Keratinocyte (primary cell): ENCODE data around the gene GDF11. TPM values are rescaled to one million over a fixed set of nuclear protein-coding genes. Genes with fewer than 3 reads are reported as not detected.
A peak's percentile ranks its signal among the peaks of the same experiment; 100 is the strongest.

Experiments
- DNase-seq: peaks from one replicate; pipeline ENCODE4 v3.0.0-alpha.2; 2011; ENCODE audit warnings: low read depth, missing footprints, low spot score
- FAIRE-seq: peaks from 2 replicates; lab custom pipeline; 2011; peaks lifted over from hg19 to GRCh38; lab: Jason Lieb, UNC
- H2AFZ ChIP-seq: 2 replicates; pipeline ENCODE4 v1.6.0; 2012; ENCODE audit warnings: low read length, control low read depth, inconsistent platforms; ENCODE audit not compliant: control insufficient read depth
- H3K27ac ChIP-seq: 2 replicates; pipeline ENCODE4 v1.5.1; 2011; ENCODE audit warnings: low read length; ENCODE audit not compliant: control insufficient read depth, insufficient read depth
- H3K27me3 ChIP-seq: 3 replicates; pipeline ENCODE4 v1.6.0; 2011; ENCODE audit warnings: low read length; ENCODE audit not compliant: control insufficient read depth, insufficient read depth; ENCODE audit errors: extremely low read depth
- H3K36me3 ChIP-seq, 2 experiments: 2 replicates in 1 of 2; 3 replicates in 1 of 2; pipeline ENCODE4 v1.5.1; 2011; ENCODE audit warnings: low read length in 2 of 2, mild to moderate bottlenecking in 1 of 2; ENCODE audit not compliant: control insufficient read depth in 2 of 2, insufficient read depth in 2 of 2; ENCODE audit errors: extremely low read depth in 1 of 2
- H3K4me1 ChIP-seq: 3 replicates; pipeline ENCODE4 v1.5.1; 2011; ENCODE audit warnings: low read length; ENCODE audit not compliant: control insufficient read depth, insufficient read depth; ENCODE audit errors: extremely low read depth
- H3K4me2 ChIP-seq: 3 replicates; pipeline ENCODE4 v1.6.0; 2011; ENCODE audit warnings: low read depth, low read length; ENCODE audit not compliant: control insufficient read depth, insufficient read depth; ENCODE audit errors: extremely low read depth
- H3K4me3 ChIP-seq, 3 experiments: fragments of 200-600 bp in 1 of 3; sonication (generic) in 1 of 3; 2 replicates in 2 of 3; 3 replicates in 1 of 3; pipeline ENCODE4 v1.5.1; 2011 to 2016; ENCODE audit warnings: low read length in 3 of 3, mild to moderate bottlenecking in 3 of 3, control low read depth in 2 of 3, inconsistent platforms in 1 of 3, low read depth in 1 of 3, mixed read lengths in 1 of 3, mixed run types in 1 of 3, moderate library complexity in 1 of 3; ENCODE audit not compliant: control insufficient read depth in 2 of 3, insufficient read depth in 2 of 3; ENCODE audit errors: extremely low read depth in 1 of 3
- H3K79me2 ChIP-seq: 2 replicates; pipeline ENCODE4 v1.6.0; 2012; ENCODE audit warnings: low read length; ENCODE audit not compliant: control insufficient read depth, insufficient read depth
- H3K9ac ChIP-seq: 3 replicates; pipeline ENCODE4 v1.6.0; 2011; ENCODE audit warnings: low read length; ENCODE audit not compliant: control insufficient read depth, insufficient read depth; ENCODE audit errors: extremely low read depth
- H3K9me1 ChIP-seq: 3 replicates; pipeline ENCODE4 v1.6.0; 2011; ENCODE audit warnings: low read length; ENCODE audit not compliant: control insufficient read depth, insufficient read depth; ENCODE audit errors: extremely low read depth
- H3K9me3 ChIP-seq: 2 replicates; pipeline ENCODE4 v1.5.1; 2012; ENCODE audit warnings: low read depth, low read length; ENCODE audit not compliant: control insufficient read depth
- H4K20me1 ChIP-seq: 3 replicates; pipeline ENCODE4 v1.6.0; 2011; ENCODE audit warnings: low read length; ENCODE audit not compliant: control insufficient read depth, insufficient read depth; ENCODE audit errors: extremely low read depth
- EZH2 ChIP-seq: IDR thresholded peaks from one replicate; pipeline ENCODE4 v1.6.1; 2012; ENCODE audit warnings: inconsistent platforms, mild to moderate bottlenecking, low read length, moderate library complexity
- dilution Hi-C: fragments of 300-500 bp; cut with MboI; formaldehyde crosslinking; loops from one replicate; pipeline ENCODE4 v1.7.0; 2020; ENCODE audit warnings: low sequenced_read_pairs; ENCODE audit not compliant: extremely low pct_ligation_motif_present
- polyA plus RNA-seq, 5 experiments: library from polyadenylated mRNA; depleted of rRNA in 3 of 5; stranded (reverse) in 3 of 5; stranded (forward) in 1 of 5; unstranded in 1 of 5; fragments of >200 nt; gene quantifications; 1 replicate in 1 of 5; 2 replicates in 3 of 5; 3 replicates in 1 of 5; pipeline versions ENCODE4 v1.2.1 to v1.2.3, GENCODE V29; 2011 to 2012; ENCODE audit warnings: missing spikeins in 2 of 5, low read depth in 1 of 5, low replicate concordance in 1 of 5
- TF ChIP-seq, protein P1 (sequence below), 3 experiments: IDR thresholded peaks in 1 of 3; conservative IDR thresholded peaks in 1 of 3; optimal IDR thresholded peaks in 1 of 3; 2 replicates in 2 of 3; 3 replicates in 1 of 3; pipeline versions ENCODE3 to v1.5.1; 2011; ENCODE audit warnings: low read length in 3 of 3, mild to moderate bottlenecking in 3 of 3, moderate library complexity in 2 of 3, control low read depth in 1 of 3, inconsistent platforms in 1 of 3; ENCODE audit not compliant: insufficient read depth in 2 of 3; ENCODE audit errors: extremely low read depth in 1 of 3

Gene GDF11
- polyA plus RNA-seq, 1 donor (not counting 4 experiments of a cell fraction or from before 2014, with no cell fraction given) = 2.7 TPM

DNA sequence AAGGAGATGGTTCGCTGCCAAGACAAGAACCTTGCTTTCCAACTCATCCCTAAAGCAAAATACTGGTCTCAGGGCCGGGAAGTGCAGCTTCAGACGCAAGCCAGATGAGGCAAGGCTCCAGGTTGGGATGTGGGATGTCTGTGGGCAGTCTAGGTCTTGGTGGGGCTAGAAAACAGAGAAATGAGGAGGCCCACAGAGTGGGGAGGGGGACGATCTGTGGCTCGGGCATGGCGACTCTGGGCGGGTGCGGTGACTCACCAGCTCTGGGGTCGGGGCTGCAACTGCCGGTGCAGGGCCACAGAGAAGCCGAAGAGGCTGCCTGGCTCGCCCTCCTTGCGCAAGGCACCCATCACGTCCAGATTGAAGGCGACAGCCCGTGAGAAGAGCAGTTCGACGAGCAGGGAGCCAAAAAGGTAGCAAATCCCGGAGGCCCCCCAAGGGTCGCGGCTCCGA is 35.7 kb upstream of the GDF11 start:
- H3K79me2 ChIP-seq = no peaks in the 10 kb centered on the region
- no peaks in the 10 kb centered on the region for H3K36me3 ChIP-seq
- no peaks in the 10 kb centered on the region for H4K20me1 ChIP-seq
- dilution Hi-C loops = no loop called here
- peaks cover 47% of the 10 kb centered on the region for H3K27me3 ChIP-seq
- FAIRE-seq (no peak), DNase-seq (no peak)
- no peak overlapping the region for H3K27ac ChIP-seq
- peak overlapping the region in 1 of 3 experiments; percentile 31 for H3K4me3 ChIP-seq
- no peak overlapping the region for H3K9ac ChIP-seq
- TF ChIP-seq, protein P1, sequence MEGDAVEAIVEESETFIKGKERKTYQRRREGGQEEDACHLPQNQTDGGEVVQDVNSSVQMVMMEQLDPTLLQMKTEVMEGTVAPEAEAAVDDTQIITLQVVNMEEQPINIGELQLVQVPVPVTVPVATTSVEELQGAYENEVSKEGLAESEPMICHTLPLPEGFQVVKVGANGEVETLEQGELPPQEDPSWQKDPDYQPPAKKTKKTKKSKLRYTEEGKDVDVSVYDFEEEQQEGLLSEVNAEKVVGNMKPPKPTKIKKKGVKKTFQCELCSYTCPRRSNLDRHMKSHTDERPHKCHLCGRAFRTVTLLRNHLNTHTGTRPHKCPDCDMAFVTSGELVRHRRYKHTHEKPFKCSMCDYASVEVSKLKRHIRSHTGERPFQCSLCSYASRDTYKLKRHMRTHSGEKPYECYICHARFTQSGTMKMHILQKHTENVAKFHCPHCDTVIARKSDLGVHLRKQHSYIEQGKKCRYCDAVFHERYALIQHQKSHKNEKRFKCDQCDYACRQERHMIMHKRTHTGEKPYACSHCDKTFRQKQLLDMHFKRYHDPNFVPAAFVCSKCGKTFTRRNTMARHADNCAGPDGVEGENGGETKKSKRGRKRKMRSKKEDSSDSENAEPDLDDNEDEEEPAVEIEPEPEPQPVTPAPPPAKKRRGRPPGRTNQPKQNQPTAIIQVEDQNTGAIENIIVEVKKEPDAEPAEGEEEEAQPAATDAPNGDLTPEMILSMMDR (optimal IDR thresholded peaks at IDR 0.05 in 1 of 3, IDR thresholded peaks at IDR 0.05 in 1 of 3, conservative IDR thresholded peaks at IDR 0.05 in 1 of 3; ENCODE audit: extremely low read depth in 1 of 3, insufficient read depth in 2 of 3, low read length in 3 of 3) = no peak
- peak; percentile 40 for TF ChIP-seq EZH2
- no peaks in the 10 kb centered on the region for H3K4me1 ChIP-seq
- peak overlapping the region; percentile 45 for H3K4me2 ChIP-seq
- no peak overlapping the region for H2AFZ ChIP-seq
- no peaks in the 10 kb centered on the region for H3K9me3 ChIP-seq
- H3K9me1 ChIP-seq = no peaks in the 10 kb centered on the region

GRCh38 chr12:55707841-55708694 is 34.9 kb upstream of the GDF11 start, which contains the start of gene ITGA7:
Gene ITGA7 (minus strand): TSS chr12:55707904. CDS start chr12:55707682, 222 bp downstream.
- Histone ChIP-seq H2AFZ (no peak within 1 kb of the TSS), H3K79me2 (no peaks in the 10 kb centered on the region), H3K27ac (no peak within 1 kb of the TSS), H3K27me3 (peaks cover 49% of the 10 kb centered on the region), H4K20me1 (no peaks in the 10 kb centered on the region), H3K36me3 (no peaks in the 10 kb centered on the region), H3K9me1 (no peaks in the 10 kb centered on the region), H3K9ac (no peak within 1 kb of the TSS), H3K4me3 (peak within 1 kb of the TSS in 2 of 3 experiments; percentile 24 to 31), H3K9me3 (no peaks in the 10 kb centered on the region), H3K4me1 (no peaks in the 10 kb centered on the region), H3K4me2 (peak within 1 kb of the TSS; percentile 45)
- FAIRE-seq = no peak
- DNase-seq = no peak
- TF ChIP-seq, protein P1 (optimal IDR thresholded peaks at IDR 0.05 in 1 of 3, IDR thresholded peaks at IDR 0.05 in 1 of 3, conservative IDR thresholded peaks at IDR 0.05 in 1 of 3; ENCODE audit: extremely low read depth in 1 of 3, insufficient read depth in 2 of 3, low read length in 3 of 3) = no peak
- no peak for TF ChIP-seq EZH2
- dilution Hi-C loops = no loop called here
